ENCODE data around the gene RALGPS2.
"Not testable (repeated sequence)": the region's sequence is repeated elsewhere in the genome, so short reads cannot be mapped to it uniquely, and the experiment has no call there.

RALGPS2 gene

DNA sequence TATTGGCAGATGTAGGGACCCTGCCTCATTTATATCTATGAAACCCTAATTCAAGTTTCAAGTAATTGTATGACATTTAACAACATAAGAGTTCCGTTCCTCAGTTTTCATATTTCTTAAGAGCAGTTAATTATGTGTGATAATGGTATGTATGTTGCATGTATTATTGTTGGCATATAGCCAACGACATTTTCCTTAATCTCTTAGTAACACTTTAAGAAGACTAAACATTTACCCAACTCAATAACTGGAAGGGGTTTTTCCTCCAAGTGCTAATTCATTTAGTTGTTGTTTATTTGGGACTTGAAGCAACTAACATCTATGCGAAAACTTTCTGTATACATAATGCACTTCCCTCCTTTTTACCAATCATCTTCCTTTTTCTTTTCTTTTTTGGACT lies 1.5 kb upstream of the RALGPS2 start:
- in situ Hi-C loops (cut with MboI; ENCODE audit: low sequenced_read_pairs): no loop called here

GRCh38 chr1:178724376-178724727 lies 692 bp upstream of the RALGPS2 start:
- in situ Hi-C loops (cut with MboI; ENCODE audit: low sequenced_read_pairs): no loop called here

- in situ Hi-C loops (cut with MboI; ENCODE audit: low sequenced_read_pairs): no loop called here
Measured at GRCh38 chr1:178725466-178726086, 532 bp downstream of the RALGPS2 start.

DNA sequence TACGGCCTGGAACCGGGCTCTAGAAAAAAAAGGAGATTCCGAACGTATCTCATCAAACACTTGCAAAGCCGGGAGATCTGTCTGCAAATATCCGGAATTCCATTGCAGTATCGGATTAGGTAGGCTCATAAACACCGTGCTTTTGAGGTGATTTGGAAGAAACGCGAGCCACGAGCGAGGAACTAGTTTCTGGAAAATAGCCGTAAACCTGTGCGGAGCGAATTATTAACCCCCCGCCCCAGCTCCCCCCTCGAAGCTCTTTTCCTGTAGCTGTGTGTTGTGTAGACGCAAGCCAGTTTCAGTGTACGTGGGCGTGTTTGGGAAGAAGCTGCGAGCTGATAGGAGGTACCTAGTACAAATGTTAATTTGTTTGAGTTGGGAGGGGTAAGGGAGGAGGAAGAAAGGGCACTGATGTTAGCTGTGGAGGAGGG lies 1.1 kb downstream of the RALGPS2 start:
- in situ Hi-C loops (cut with MboI; ENCODE audit: low sequenced_read_pairs): no loop called here

GRCh38 chr1:178726545-178726944 lies 1.5 kb downstream of the RALGPS2 start:
- in situ Hi-C loops (cut with MboI; ENCODE audit: low sequenced_read_pairs): no loop called here

DNA sequence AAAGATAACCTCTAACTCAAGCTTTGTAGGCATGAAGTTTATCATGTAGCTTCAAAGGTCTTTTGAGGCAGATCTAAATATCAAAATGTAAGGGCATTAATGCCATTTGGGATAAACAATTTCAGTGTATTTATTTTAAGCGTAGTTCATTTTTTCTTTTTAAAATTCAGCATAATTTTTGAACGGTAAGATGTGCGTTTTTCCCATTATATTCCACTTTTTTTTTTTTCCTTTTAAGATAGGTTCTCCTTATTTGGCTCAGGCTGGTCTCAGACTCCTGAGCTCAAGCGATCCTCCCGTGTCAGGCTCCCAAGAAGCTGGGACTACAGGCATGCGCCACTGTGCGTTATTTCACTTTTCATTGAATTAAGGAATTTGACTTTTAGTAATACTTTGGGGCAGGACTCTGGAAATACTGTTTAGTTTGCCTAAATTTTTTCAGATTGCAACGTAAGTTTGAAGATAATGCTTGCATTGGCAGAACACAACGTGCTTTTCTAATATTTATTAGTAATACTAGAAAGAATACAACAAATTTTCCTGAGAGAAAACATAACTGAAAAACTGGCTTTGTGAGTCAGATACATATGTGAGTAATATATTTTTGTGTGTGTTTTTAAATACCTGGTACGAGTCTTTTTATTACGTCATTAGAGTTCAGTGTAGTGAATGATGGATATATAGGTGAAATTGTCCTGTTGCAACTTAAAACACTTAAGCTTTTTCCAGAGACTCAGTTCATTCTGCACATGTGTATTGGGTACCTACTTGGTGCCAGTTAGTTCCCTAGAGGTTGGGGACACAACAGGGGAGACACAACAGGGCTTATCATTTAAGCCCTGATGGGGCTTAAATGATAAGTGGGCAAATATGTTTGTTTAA lies 2.2 kb downstream of the RALGPS2 start:
- in situ Hi-C loops (cut with MboI; ENCODE audit: low sequenced_read_pairs): no loop called here

- in situ Hi-C loops (cut with MboI; ENCODE audit: low sequenced_read_pairs): no loop called here
Measured at GRCh38 chr1:178733972-178734371, 8.9 kb downstream of the RALGPS2 start.

- in situ Hi-C loops (cut with MboI; ENCODE audit: low sequenced_read_pairs): no loop called here
Measured at GRCh38 chr1:178738780-178739179, 13.7 kb downstream of the RALGPS2 start.

GRCh38 chr1:178739285-178740045 lies 14.4 kb downstream of the RALGPS2 start:
- in situ Hi-C loops (cut with MboI; ENCODE audit: low sequenced_read_pairs): no loop called here

DNA sequence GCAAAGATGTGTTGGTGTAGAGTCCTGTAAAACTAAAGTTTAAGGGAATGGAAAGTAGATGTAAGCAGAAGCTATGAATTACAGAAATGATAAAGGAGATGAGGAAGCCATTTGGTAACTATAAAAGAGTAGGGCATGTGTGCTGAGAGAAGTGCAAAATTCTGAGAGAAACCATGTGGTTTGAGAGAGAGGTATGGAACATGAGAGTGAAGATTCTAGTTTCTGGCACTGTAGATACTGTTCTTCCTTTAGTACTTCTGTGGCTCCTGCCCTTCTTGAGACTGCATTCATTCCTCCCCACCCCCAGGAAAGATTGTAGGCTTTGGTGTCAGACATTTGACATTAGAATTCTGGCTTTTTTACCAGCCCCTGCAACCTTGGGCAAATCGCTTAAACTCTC lies 15.4 kb downstream of the RALGPS2 start:
- in situ Hi-C loops (cut with MboI; ENCODE audit: low sequenced_read_pairs): no loop called here

DNA sequence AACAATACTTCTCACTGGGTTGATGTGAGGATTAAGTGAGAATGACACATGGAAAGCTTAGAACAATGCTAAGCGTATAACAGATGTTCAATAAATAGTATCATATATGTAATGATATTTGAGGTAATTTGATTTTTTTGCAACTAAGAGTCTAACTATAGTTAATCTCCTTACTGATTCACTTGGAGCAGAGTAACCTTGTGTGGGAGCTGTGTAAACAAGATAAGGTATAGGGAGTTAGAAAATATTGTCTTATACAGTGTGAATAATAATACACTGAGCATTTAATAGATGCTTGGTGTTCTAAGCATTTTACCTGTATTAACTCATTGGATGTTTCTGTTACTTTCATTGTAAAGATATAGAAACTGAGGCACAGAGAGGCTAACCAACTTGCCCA lies 15.9 kb downstream of the RALGPS2 start:
- in situ Hi-C loops (cut with MboI; ENCODE audit: low sequenced_read_pairs): no loop called here

DNA sequence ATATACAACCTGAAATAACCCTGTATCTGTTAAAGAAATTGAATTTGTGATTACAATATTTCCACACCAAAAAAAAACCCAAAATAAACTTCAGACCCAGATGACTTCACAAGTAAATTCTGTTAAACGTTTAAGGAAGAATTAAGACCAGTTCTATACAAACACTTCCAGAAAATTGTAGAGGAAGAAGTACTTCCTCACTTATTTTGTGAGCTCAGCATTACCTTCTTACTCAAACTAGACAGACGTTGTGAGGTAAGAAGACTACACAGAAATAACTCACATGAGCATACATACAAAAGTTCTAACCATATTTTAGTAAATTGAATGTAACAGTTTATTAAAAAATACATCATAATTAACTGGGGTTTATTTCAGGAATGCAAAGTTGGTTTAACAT lies 18.8 kb downstream of the RALGPS2 start:
- in situ Hi-C loops (cut with MboI; ENCODE audit: low sequenced_read_pairs): no loop called here

GRCh38 chr1:178745260-178745659 lies 20.2 kb downstream of the RALGPS2 start:
- in situ Hi-C loops (cut with MboI; ENCODE audit: low sequenced_read_pairs): no loop called here

DNA sequence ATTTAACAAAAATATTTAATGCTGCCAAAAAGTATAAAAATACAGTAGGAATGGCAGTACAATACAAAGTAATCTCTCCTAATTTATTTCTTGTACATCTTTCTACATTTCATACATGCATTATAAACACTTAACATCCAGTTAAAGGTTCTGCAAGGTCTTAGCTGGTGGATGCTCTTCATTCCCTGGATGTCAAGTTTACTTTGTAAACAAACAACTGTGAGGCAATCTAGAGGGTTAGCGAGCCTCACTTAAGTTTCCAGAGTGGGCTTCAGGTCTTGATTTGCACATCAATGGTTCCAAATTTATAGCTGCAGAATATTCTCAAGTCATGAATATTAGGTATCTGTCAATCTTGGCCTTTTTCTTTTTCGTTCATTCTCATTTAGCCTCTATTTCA lies 21.3 kb downstream of the RALGPS2 start:
- in situ Hi-C loops (cut with MboI; ENCODE audit: low sequenced_read_pairs): no loop called here

DNA sequence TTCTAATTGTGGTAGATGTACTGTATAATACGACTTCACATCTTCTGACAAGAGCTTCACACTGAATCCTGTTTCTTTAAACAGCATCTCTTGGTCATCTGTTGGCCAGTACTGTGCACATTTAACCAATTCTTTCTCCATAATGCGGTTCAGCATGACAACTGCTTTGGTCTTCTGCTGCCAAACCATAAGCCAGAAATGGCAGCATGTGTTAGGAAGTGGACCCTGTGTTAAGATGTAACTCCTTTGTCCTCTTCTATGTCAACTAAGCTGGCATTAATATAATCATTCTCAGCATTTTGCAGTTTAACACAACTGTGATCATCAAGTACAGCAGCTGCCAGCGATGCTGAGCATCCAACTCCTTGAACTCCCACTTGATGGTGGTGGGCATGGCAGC lies 22.3 kb downstream of the RALGPS2 start:
- in situ Hi-C loops (cut with MboI; ENCODE audit: low sequenced_read_pairs): not testable (repeated sequence)

GRCh38 chr1:178749581-178750166 lies 24.6 kb downstream of the RALGPS2 start:
- in situ Hi-C loops (cut with MboI; ENCODE audit: low sequenced_read_pairs): loop anchor here (25.0 kb wide), 2 partner anchors 212 to 613 kb away; partner anchors contain the start of gene AXDND1

GRCh38 chr1:178751046-178751445 lies 26.0 kb downstream of the RALGPS2 start:
- in situ Hi-C loops (cut with MboI; ENCODE audit: low sequenced_read_pairs): loop anchor here (25.0 kb wide), 2 partner anchors 214 to 611 kb away; partner anchors contain the start of gene AXDND1

- in situ Hi-C loops (cut with MboI; ENCODE audit: low sequenced_read_pairs): loop anchor here (25.0 kb wide), 2 partner anchors 216 to 609 kb away; partner anchors contain the start of gene AXDND1
Measured at GRCh38 chr1:178752891-178753290, 27.8 kb downstream of the RALGPS2 start.

DNA sequence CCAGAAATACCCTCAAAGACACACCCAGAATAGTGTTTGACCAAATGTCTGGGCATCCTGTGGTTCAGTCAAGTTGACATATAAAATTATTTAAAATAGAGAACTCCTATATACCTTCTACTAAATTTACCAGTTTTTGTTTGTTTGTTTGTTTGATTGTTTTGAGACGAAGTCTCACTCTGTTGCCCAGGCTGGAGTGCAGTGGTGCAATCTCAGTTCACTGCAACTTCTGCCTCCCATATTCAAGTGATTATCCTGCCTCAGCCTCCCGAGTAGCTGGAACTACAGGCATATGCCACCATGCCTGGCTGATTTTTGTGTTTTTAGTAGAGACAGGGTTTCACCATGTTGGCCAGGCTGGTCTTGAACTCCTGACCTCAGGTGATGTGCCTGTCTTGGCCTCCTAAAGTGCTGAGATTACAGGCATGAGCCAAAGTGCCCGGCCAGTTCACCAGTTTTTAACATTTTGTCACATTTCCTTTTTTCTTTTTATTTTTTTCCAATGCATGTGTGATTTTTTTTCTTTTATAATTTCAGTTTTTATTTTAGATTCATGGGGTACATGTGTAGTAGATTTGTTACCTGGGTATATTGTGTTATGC lies 29.7 kb downstream of the RALGPS2 start:
- in situ Hi-C loops (cut with MboI; ENCODE audit: low sequenced_read_pairs): loop anchor here (25.0 kb wide), 2 partner anchors 217 to 608 kb away; partner anchors contain the start of gene AXDND1

DNA sequence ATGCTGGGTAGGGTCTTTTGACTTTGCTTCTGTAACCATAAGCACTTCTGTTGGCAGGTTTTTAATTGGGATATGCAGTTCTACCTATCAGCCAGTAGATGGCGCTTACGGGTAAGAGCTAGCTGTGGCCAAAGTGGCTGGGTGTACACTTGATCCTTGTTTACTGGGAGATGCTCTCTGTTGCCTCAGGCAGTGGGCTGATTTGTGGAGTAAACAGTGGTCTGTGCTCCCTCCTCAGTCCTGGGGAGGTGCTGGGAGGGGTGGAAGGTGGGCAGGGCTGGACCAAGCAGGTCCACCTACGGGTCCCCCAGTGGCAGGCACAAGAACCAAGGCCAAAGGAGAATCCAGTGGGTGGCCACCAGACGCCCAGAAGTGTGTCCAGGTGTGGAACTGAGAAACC lies 43.4 kb downstream of the RALGPS2 start:
- in situ Hi-C loops (cut with MboI; ENCODE audit: low sequenced_read_pairs): loop anchor here (25.0 kb wide), 2 partner anchors 231 to 594 kb away; partner anchors contain the start of gene AXDND1
